Stomach (tissue), 4 donors: ENCODE data around the gene RCAN2.

Source experiments
- POLR2AphosphoS5 ChIP-seq, 3 donors: sonication (generic); formaldehyde crosslinking; IDR thresholded peaks; one replicate each; pipeline ENCODE4 v1.6.1; 2016; ENCODE audit warnings: antibody characterized with exemption in 3 of 3
- TF ChIP-seq, protein P1 (sequence below), 7 experiments: fragments of 450-650 bp in 4 of 7; fragments of 200-600 bp in 3 of 7; sonication (generic) in 3 of 7; IDR thresholded peaks; one replicate each; pipeline ENCODE4 v1.5.1; 2016 to 2019; ENCODE audit warnings: antibody characterized with exemption in 7 of 7, control low read depth in 2 of 7, mild to moderate bottlenecking in 1 of 7

DNA sequence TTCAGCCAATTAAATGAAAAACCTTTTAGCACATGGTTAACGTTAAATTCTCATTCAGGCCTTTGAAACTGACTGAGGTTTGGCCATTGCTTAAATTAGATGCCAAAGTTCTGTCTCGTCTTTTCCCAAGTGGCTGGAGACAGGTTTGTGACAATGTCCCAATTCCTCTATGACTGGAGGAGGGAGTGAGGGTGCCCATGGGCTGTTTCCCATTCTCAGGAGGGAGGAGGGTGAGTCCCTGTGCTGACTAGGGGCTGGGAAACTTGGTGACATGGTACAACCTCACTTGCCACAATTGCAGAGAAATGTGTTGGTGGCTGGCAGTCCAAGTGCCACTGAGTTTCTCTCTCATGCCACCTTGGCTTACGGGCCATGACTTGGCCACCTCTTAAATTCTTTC is 256.5 kb downstream of the RCAN2 start:
- TF ChIP-seq, protein P1, sequence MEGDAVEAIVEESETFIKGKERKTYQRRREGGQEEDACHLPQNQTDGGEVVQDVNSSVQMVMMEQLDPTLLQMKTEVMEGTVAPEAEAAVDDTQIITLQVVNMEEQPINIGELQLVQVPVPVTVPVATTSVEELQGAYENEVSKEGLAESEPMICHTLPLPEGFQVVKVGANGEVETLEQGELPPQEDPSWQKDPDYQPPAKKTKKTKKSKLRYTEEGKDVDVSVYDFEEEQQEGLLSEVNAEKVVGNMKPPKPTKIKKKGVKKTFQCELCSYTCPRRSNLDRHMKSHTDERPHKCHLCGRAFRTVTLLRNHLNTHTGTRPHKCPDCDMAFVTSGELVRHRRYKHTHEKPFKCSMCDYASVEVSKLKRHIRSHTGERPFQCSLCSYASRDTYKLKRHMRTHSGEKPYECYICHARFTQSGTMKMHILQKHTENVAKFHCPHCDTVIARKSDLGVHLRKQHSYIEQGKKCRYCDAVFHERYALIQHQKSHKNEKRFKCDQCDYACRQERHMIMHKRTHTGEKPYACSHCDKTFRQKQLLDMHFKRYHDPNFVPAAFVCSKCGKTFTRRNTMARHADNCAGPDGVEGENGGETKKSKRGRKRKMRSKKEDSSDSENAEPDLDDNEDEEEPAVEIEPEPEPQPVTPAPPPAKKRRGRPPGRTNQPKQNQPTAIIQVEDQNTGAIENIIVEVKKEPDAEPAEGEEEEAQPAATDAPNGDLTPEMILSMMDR (IDR thresholded peaks at IDR 0.05), result no peak
- no peak for TF ChIP-seq POLR2AphosphoS5 (IDR thresholded peaks at IDR 0.05)
